ENCODE measurements around the gene PTGES.

Gene PTGES

GRCh38 chr9:129720181-129720864 is 32.5 kb downstream of the PTGES start:
- DNase-seq (ENCODE audit: low read depth in 2 of 3, low spot score in 1 of 3) = no peak

DNA sequence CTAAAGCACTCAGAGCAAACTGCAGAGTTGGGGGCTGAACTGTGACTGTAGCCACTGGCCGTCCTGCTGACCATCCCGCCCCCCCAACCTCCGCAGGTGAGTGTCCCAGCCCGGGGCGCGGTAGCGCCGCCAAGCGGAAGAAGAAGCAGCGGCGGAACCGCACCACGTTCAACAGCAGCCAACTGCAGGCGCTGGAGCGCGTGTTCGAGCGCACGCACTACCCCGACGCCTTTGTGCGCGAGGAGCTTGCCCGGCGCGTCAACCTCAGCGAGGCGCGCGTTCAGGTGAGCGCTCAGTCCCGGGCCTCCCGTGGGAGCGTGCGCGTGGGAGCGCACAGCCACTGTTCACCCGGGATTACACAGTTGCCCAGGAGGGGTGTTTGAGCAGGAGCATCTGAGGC is 33.7 kb downstream of the PTGES start:
- no peak for DNase-seq (ENCODE audit: low read depth in 2 of 3, low spot score in 1 of 3)

DNA sequence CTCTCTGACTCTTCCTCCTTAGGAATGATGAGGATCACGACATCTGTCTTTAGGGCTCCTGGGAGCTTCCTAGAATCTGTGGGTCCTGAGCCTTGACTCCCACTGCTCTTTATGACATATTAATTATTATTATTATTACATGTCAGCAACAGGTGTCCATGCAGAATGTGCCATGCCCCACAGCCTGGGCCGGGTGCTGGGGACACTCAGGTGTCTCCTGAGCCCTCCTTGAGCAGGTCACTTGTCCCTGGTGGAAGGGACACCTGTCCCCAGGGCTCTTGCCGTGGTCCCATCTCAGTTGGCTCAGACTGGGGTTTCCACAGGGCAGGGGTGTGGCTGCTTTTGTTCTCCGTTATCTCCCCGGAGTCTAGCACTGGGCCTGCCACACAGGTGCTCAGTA is 34.2 kb downstream of the PTGES start:
- DNase-seq (ENCODE audit: low read depth in 2 of 3, low spot score in 1 of 3) = no peak

GRCh38 chr9:129717991-129718390 is 34.9 kb downstream of the PTGES start:
- no peak for DNase-seq (ENCODE audit: low read depth in 2 of 3, low spot score in 1 of 3)

DNA sequence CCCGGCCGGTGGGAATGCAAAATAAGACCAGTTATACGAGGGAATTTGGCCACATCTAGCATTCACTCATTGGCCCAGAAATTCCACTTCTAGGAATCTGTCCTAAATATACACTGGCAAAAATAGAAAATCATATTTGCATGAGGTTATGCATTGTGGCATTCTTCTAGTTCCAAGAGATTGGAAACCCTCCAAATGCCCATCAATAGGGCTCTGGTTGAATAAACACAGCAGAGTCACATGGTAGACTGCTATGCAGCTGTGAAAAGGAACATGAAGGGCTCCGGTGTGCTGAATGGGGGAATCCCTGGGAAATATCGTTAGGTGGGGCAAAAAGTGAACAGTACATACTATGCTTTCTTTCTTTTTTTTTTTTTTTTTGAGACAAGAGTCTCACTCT is 36.8 kb downstream of the PTGES start:
- no peak for DNase-seq (ENCODE audit: low read depth in 2 of 3, low spot score in 1 of 3)

- no peak for DNase-seq (ENCODE audit: low read depth in 2 of 3, low spot score in 1 of 3)
Measured at GRCh38 chr9:129714511-129715061, 38.3 kb downstream of the PTGES start.

DNA sequence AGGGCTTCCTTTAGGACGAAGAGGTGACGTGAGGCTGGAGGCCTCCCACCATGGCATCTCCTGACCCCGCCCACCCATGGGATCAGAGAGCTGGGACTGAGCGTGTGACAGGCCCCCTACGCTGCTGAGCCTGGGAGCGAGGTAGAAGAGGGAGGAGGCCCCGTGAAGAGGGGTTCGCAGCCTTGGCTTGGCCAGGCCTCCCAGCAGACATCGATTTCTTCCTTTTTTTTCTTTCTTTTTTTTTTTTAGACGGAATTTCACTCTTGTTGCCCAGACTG is 39.5 kb downstream of the PTGES start:
- no peak for DNase-seq (ENCODE audit: low read depth in 2 of 3, low spot score in 1 of 3)

DNA sequence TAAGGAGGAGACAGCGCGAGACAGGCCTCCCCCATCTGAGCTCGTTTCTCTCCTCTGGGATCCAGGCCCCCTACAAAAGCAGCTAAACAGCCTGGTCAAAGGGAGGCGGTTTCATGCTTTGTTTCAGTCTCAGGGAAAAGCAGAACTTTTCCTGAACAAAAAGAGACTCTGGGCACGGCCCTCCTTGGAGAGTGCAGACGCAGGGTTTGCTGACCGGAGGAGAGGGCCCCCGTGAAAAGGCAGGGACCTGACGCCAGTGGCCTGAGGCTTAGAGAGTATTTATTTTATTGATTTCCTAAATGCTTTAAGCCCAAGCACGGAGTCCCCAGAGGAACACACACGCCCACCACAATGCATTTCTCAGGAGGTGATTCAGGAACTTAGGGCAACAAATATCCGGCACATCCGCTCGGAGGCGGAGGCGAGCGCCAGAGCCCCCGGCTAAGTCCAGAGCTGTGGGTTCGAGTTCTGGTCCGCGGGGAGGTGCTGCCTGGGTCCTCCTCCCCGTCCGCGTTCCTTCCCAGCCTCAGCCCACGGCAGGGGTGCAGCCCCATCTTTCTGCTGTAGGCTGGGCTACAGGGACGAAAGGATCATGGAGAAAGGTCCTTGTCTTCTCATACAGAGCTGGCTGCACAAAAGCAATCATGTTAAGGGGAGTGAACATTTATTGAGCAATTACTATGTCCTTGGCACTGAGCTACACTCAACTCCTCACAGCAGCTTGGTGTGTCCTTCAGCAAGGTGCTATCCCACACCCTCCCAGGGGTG is 40.0 kb downstream of the PTGES start:
- no peak for DNase-seq (ENCODE audit: low read depth in 2 of 3, low spot score in 1 of 3)

DNA sequence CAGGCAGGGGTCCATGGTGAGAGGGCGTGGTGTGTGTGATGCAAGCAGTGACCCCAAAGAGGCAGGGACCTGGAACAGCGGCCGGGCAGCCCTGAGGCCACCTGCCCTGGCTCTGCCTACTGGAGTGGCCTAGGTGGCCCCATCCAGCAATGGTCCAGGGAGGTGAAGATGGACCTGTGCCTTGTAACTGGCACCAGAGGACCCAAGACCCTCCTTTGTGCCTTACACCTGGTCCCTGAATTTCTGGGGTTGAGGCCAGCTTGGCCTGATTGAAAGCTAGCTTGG is 42.7 kb downstream of the PTGES start:
- no peak for DNase-seq (ENCODE audit: low read depth in 2 of 3, low spot score in 1 of 3)

DNA sequence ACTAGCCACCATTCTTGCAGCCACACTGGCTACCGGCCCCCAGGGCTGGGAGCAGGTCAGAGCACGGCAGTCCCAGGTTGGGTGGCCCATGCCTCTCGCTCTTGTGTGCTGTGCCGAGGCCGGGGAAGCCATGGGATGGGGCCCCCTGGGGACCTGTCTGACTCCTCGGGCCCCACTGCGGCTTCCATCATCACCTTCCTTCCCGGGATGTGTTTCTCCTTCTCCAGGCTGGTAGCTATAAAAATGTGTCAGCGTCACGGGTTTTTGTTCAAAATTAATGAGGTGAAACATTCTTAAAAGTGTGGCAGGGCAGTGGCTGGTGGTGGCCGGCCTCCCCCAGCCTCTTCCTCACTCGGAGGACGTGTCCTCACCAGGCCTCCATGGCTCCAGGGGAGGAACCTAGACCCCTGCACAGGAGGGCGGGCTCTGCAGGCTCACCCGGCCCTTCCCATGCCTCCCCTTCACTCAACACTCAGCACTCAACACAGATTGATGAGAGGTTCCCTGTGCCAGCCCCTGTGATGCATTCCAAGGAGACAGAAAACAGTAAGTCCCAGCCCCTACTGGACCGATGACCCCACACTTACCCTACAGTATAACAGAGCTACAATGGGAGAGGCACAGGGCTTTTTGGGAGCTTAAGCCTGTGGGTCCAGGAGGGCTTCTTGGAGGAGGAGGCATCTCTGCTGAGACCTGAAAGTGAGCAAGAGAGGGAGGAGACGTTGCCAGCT is 43.2 kb downstream of the PTGES start:
- no peak for DNase-seq (ENCODE audit: low read depth in 2 of 3, low spot score in 1 of 3)

DNA sequence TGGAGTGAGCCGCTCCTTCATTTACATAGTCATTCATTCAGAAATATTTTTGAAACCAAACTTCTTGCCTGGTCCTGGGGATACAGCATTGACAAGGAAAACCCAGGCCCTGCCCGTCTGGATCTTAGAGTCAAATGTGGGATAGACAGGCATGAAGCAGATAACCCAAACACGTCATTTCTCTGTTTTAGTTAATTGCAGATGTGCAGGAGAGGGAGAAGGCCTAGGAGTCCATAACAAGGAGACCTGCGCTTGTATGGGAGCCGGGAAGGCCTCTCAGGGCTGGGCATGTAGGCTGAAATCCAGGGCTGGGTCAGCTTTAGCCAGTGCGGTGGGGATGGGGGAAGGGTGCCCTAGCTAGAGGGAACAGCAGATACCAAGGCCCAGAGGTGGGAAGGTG is 44.0 kb downstream of the PTGES start:
- DNase-seq (ENCODE audit: low read depth in 2 of 3, low spot score in 1 of 3) = no peak

GRCh38 chr9:129704807-129705206 is 48.0 kb downstream of the PTGES start:
- DNase-seq (ENCODE audit: low read depth in 2 of 3, low spot score in 1 of 3) = no peak

DNA sequence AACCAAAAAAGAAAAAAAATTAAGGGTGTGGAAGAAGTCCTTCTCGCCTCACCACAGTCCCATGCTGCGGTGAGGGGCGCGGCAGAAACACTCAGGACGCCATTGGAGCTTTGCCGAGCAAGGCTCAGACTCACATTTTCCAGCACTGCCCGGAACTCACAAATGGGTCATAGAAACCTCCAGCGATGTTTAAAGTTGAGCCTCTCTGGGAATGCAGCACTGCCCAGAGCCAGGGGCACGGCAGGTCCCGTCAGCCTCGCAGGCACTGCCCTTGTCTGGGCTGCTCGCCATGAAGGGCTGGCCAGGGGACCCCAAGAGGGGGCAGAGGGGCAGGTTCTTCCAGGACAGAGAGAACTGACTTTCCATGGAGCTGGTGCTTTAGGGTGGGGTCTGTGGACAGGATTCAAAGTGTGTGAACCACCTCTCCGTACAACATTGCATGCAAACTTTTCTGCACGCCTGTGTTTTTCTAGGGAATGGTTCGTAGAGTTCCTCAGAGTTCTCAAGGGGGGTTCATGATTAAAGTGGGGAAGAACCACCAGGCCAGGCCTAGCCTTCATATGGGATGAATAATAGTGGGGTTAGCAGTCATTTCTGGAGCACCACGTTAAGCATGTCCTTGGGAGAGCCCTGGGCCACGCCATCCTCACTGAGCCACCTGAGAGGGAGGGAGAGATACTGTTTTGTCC is 49.0 kb downstream of the PTGES start:
- DNase-seq (ENCODE audit: low read depth in 2 of 3, low spot score in 1 of 3) = no peak

GRCh38 chr9:129702589-129703520 is 50.0 kb downstream of the PTGES start:
- no peak for DNase-seq (ENCODE audit: low read depth in 2 of 3, low spot score in 1 of 3)

- no peak for DNase-seq (ENCODE audit: low read depth in 2 of 3, low spot score in 1 of 3)
Measured at GRCh38 chr9:129701549-129701948, 51.3 kb downstream of the PTGES start.

DNA sequence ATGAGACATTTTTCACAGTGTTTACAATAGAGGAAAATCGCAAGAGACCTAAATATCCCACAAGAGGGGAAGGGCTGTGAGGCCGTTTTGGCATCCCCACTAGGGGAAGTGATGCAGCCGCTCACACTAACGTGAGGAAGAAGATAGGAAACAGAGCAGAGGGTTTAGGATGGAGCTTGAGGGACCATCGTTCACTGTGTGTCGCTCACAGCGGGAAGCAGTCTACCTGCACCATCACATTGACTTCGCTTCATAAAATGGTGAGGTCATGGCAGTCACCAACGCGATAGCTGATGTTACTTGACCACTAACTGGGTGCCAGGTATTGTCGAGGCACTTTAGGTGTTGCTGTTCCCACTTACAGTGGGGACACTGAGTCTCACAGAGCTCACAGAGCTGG is 51.8 kb downstream of the PTGES start:
- no peak for DNase-seq (ENCODE audit: low read depth in 2 of 3, low spot score in 1 of 3)

GRCh38 chr9:129698254-129698757 is 54.5 kb downstream of the PTGES start:
- DNase-seq (ENCODE audit: low read depth in 2 of 3, low spot score in 1 of 3) = peak in 1 of 3 donors; percentile 7

DNA sequence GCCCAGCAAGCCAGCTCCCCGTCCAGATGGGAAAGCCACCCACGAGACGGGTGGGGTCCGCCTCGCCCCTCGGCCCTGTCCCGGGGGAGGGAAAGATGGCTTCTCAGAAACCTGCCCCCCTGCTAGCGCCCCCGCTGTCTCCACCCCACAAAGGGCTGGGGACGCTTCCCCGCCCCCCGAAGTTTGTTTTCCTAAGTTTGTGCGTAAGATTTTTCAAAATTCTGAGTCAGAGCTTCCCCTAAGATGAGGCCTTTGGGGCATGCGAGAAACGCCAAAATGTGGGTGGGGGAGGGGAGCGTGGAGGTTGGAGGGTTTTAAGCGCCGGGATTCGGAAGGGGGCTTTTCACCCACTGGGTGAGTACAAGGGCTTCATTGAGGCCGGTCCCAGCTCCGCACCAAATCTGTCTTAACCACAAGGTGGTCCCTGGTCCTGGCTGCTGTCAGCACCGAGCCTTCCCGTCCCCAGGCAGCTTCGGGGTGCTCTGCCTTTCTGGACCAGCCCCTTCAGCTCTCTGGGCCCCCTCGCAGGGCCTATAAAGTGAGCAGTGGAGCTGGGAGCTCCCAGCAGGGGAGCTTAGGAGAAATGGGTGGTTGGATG is 55.1 kb downstream of the PTGES start:
- DNase-seq (ENCODE audit: low read depth in 2 of 3, low spot score in 1 of 3) = peak; percentile 36 to 51 (median 37)

DNA sequence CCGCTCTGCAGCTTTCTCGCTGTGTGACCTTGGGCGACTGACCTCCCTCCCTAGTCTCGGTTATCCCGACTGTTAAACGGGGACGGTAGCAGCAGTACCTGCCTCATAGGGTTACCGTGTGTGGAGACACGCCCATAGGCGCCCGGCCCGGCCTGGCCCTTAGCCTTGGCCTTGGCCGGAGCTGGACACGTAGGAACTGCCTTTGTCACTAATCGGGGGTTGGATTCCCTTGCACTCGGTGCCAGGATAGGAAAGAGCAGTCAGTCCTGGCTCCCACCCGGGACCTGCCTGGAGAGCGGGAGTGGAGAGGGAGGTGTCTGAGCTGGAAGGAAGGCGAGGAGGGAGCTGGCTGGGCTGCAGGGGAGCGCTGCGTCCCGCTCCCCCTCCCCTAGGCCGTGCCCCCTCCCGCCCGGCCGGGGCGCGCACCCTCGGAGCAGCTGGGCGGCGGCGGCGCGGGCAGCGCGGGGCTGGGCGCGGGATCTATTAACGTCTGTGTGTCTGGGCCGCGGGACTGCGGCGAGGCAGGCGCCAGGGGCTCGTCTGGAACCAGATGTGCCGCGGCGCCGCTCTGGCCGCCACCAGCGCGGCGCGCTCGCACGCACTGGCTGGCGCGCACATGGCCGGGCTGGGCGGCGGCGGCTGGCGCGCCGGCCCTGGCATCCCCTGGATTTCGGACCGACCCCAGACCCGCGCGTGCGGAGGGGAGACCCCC is 55.7 kb downstream of the PTGES start:
- peak in 1 of 3 donors; percentile 8 for DNase-seq (ENCODE audit: low read depth in 2 of 3, low spot score in 1 of 3)

Measured in stimulated activated CD4-positive, alpha-beta T cell treated with anti-CD3 and anti-CD28 coated beads, Interleukin-12 subunit alpha, Interleukin-12 subunit beta, amount 100 ng/mL, for 48 hours (primary cell).